HG03045 (cell line): ENCODE data around the gene KLHL33.

Experiments used
- ATAC-seq: cut with Tn5 transposase; IDR thresholded peaks from one replicate; pipeline ENCODE4 v1.9.1; 2021; ENCODE audit warnings: mild to moderate bottlenecking, moderate library complexity; ENCODE audit not compliant: unreplicated experiment

The KLHL33 gene

GRCh38 chr14:20417250-20418186, 18.4 kb downstream of the KLHL33 start:
- no peak for ATAC-seq

- no peak for ATAC-seq
Measured at GRCh38 chr14:20416223-20416622, 19.7 kb downstream of the KLHL33 start.

- no peak for ATAC-seq
Measured at GRCh38 chr14:20415782-20416206, 20.2 kb downstream of the KLHL33 start.

GRCh38 chr14:20413744-20414082, 22.3 kb downstream of the KLHL33 start:
- ATAC-seq, result peak; percentile 32

GRCh38 chr14:20412876-20413743, 22.9 kb downstream of the KLHL33 start, which contains the start of gene TEP1:
TSS of gene TEP1 (minus strand) at chr14:20413501. CDS start at chr14:20408439, 5,062 bp downstream.
- peak; percentile 85 for ATAC-seq

GRCh38 chr14:20412411-20412810, 23.6 kb downstream of the KLHL33 start:
- no peak for ATAC-seq

- no peak for ATAC-seq
Measured at GRCh38 chr14:20409226-20409625, 26.7 kb downstream of the KLHL33 start.

- ATAC-seq, result no peak
Measured at GRCh38 chr14:20403521-20403920, 32.4 kb downstream of the KLHL33 start.

GRCh38 chr14:20400965-20401593, 34.9 kb downstream of the KLHL33 start:
- ATAC-seq, result no peak

GRCh38 chr14:20400589-20400964, 35.4 kb downstream of the KLHL33 start:
- no peak for ATAC-seq

GRCh38 chr14:20397511-20397910, 38.5 kb downstream of the KLHL33 start:
- no peak for ATAC-seq

GRCh38 chr14:20391505-20391904, 44.5 kb downstream of the KLHL33 start:
- no peak for ATAC-seq

- ATAC-seq, result no peak
Measured at GRCh38 chr14:20388159-20388558, 47.8 kb downstream of the KLHL33 start.

GRCh38 chr14:20387576-20387975, 48.4 kb downstream of the KLHL33 start:
- ATAC-seq, result no peak

- no peak for ATAC-seq
Measured at GRCh38 chr14:20386276-20386855, 49.6 kb downstream of the KLHL33 start.

- no peak for ATAC-seq
Measured at GRCh38 chr14:20384886-20385285, 51.1 kb downstream of the KLHL33 start.

GRCh38 chr14:20384321-20384720, 51.6 kb downstream of the KLHL33 start:
- no peak for ATAC-seq

- no peak for ATAC-seq
Measured at GRCh38 chr14:20383636-20384035, 52.3 kb downstream of the KLHL33 start.

- no peak for ATAC-seq
Measured at GRCh38 chr14:20383032-20383431, 52.9 kb downstream of the KLHL33 start.

GRCh38 chr14:20382526-20382925, 53.4 kb downstream of the KLHL33 start:
- ATAC-seq, result no peak

GRCh38 chr14:20381341-20381740, 54.6 kb downstream of the KLHL33 start:
- no peak for ATAC-seq
